ENCODE results near the gene ZNF148. TPM values are rescaled to one million over a fixed set of nuclear protein-coding genes. Genes with fewer than 3 reads are reported as not detected.

ZNF148 gene
- total RNA-seq, 1 experiment from 2014 or later, result 19.7 TPM

DNA sequence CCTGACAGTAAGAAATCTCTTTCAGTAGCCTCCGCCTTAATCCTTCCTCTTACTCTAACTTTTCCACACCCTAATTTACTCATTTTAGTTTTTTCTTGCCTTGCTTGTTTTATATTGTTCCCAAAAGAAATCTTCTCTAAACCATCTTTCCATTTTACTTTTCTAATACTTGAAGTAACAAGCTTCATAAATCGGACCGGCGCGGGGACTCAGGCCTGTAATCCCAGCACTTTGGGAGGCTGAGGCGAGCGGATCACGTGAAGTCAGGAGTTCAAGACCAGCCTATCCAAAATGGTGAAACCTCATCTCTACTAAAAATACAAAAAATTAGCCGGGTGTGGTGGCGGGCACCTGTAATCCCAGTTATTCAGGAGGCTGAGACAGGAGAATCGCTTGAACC is 17.3 kb downstream of the ZNF148 start:
- Mint-ChIP-seq H3K4me1 (peaks cover 13% of the 10 kb centered on the region), H3K9me3 (no peaks in the 10 kb centered on the region), H3K4me3 (peak overlapping the region; percentile 65), H3K36me3 (no peaks in the 10 kb centered on the region), H3K27me3 (ENCODE audit: low read depth) (no peaks in the 10 kb centered on the region), H3K27ac (no peak overlapping the region)
- ChIA-PET POLR2A (interaction anchor here (1.0 kb wide), 1 partner anchor 10 kb away, joined by 4 read pairs; no protein-coding TSS in a partner anchor), CTCF (interaction anchor here (0.5 to 1.2 kb wide), 2 partner anchors 163 to 293 kb away, joined by 4 to 5 read pairs; no protein-coding TSS in a partner anchor)
- ATAC-seq (no peak), DNase-seq (ENCODE audit: low spot score) (no peak)
- TF ChIP-seq ZNF263 (CRISPR knock-in tag; IDR thresholded peaks at IDR 0.05; ENCODE audit: low read depth) (no peak), TP53 (CRISPR knock-in tag; IDR thresholded peaks at IDR 0.05) (no peak), ZNF671 (CRISPR knock-in tag; IDR thresholded peaks at IDR 0.05) (no peak)
- TF ChIP-seq, protein P1, sequence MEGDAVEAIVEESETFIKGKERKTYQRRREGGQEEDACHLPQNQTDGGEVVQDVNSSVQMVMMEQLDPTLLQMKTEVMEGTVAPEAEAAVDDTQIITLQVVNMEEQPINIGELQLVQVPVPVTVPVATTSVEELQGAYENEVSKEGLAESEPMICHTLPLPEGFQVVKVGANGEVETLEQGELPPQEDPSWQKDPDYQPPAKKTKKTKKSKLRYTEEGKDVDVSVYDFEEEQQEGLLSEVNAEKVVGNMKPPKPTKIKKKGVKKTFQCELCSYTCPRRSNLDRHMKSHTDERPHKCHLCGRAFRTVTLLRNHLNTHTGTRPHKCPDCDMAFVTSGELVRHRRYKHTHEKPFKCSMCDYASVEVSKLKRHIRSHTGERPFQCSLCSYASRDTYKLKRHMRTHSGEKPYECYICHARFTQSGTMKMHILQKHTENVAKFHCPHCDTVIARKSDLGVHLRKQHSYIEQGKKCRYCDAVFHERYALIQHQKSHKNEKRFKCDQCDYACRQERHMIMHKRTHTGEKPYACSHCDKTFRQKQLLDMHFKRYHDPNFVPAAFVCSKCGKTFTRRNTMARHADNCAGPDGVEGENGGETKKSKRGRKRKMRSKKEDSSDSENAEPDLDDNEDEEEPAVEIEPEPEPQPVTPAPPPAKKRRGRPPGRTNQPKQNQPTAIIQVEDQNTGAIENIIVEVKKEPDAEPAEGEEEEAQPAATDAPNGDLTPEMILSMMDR (IDR thresholded peaks at IDR 0.05), result no peak

DNA sequence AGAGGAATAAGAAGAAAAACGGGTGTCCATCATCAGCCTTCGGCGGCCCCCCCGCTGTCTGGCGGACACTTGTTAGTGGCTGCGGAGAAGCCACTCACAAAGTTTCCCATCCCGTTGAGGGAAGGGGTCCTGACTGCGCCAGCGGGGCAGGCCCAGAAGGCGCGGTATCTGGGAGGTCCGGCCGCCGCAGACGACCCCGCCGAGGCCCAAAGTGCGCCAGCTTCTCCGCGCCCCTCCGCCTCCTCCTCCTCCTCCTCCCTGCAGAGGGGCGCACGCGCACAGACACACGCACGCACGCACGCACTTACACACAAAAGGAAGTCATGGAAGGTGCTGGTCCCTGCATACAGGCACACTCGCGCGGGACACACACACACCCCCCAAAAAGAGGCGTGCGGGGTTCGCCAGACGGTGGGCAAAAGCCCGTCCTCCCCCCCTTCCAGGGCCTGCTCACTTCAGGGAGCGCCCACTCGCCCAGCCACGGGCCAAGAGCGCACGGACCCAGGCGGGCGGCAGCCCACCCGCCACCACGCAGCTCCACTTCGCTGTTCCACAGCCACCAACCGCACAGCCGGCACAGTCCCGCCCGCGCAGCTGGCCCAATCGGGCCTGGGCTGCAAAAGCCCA is 18.0 kb downstream of the ZNF148 start:
- ChIA-PET POLR2A (interaction anchor here (1.0 kb wide), 1 partner anchor 9 kb away, joined by 4 read pairs; no protein-coding TSS in a partner anchor), CTCF (interaction anchor here (0.5 to 1.4 kb wide), 3 partner anchors 81 to 456 kb away, joined by 3 to 5 read pairs (median 3); no protein-coding TSS in a partner anchor)
- Mint-ChIP-seq H3K27me3 (ENCODE audit: low read depth) (no peaks in the 10 kb centered on the region), H3K4me1 (peaks cover 16% of the 10 kb centered on the region), H3K9me3 (no peaks in the 10 kb centered on the region), H3K36me3 (no peaks in the 10 kb centered on the region), H3K27ac (no peak overlapping the region), H3K4me3 (peak overlapping the region; percentile 65)
- ATAC-seq (peak; percentile 91), DNase-seq (ENCODE audit: low spot score) (peak; percentile 59)
- TF ChIP-seq GABPB1 (CRISPR knock-in tag; IDR thresholded peaks at IDR 0.05) (peak; percentile 53), CREB1 (CRISPR knock-in tag; IDR thresholded peaks at IDR 0.05) (no peak)

DNA sequence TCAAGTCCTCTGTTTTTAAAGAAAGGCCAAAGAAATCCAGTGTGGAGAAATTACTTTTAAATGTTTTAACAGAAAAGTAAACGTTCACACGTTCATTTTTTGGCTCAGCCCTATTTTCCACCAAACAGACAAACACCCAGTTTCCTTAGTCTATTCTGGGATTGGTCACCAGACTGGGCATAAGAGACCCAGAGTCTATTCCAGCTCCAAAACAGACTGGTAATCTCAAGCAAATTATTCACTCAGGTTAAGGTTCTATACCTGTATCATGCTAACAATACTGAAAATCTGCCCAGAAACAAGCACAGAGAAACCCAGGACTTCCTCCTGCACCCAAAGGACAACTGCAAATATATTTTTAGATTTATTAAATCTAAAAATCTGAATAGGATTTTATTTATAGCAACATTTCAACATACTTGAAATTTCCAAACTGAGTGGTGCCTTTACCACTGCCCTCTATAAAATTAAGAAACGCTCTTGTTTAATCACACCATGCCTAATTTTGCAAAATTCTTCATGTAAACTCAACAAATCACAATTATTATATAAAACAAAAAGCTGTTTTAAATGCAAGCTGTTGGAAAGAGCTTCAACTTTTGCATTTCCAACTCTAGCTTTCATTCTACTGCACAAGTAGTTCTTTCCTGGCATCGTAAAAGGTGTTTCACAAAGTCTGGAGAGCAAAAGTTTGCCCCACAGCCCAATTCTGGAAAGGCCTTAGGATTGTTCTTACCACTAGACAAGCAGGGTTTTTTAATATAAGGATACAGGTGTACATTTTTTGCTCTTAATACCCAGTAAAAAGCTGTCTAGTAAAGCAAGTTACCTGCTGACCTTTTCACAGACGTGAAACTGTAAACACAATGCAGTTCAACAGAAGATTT is 18.7 kb downstream of the ZNF148 start:
- Mint-ChIP-seq H3K36me3 (no peaks in the 10 kb centered on the region), H3K9me3 (no peaks in the 10 kb centered on the region; the same call in 1 of the 2 replicates), H3K27me3 (ENCODE audit: low read depth) (no peaks in the 10 kb centered on the region), H3K4me1 (peaks cover 18% of the 10 kb centered on the region), H3K27ac (no peak overlapping the region), H3K4me3 (peak overlapping the region; percentile 65)
- no peak for DNase-seq (ENCODE audit: low spot score)
- ChIA-PET POLR2A (no interaction called here), CTCF (interaction anchor here (1.4 kb wide), 1 partner anchor 455 kb away, joined by 3 read pairs; no protein-coding TSS in a partner anchor)
- no peak for TF ChIP-seq PRRX2 (CRISPR knock-in tag; IDR thresholded peaks at IDR 0.05)
- ATAC-seq, result no peak

DNA sequence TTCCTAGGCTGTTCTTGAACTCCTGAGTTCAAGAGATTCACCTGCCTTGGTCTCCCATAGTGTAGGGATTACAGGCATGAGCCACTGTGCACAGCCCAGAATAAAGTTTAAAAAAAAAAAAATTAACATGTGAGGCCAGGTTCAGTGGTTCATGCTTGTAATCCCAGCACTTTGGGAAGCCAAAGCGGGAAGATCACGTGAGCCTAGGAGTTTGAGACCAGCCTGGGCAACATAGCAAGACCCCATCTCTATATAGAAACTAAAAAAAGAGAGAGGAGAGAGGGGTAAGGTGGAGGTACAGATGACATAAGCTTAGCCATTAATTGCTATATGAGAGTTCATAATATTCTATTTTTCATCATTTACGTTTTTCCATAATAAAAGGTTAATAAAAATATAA is 21.5 kb downstream of the ZNF148 start:
- DNase-seq (ENCODE audit: low spot score) (no peak), ATAC-seq (no peak)
- TF ChIP-seq FOXK1 (CRISPR knock-in tag; IDR thresholded peaks at IDR 0.05) (no peak), MXD4 (CRISPR knock-in tag; IDR thresholded peaks at IDR 0.05; ENCODE audit: borderline replicate concordance) (no peak), ZNF121 (CRISPR knock-in tag; IDR thresholded peaks at IDR 0.05) (peak; percentile 52; the same call in 1 of the 2 replicates)
- TF ChIP-seq, protein P2, sequence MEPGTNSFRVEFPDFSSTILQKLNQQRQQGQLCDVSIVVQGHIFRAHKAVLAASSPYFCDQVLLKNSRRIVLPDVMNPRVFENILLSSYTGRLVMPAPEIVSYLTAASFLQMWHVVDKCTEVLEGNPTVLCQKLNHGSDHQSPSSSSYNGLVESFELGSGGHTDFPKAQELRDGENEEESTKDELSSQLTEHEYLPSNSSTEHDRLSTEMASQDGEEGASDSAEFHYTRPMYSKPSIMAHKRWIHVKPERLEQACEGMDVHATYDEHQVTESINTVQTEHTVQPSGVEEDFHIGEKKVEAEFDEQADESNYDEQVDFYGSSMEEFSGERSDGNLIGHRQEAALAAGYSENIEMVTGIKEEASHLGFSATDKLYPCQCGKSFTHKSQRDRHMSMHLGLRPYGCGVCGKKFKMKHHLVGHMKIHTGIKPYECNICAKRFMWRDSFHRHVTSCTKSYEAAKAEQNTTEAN (CRISPR knock-in tag; IDR thresholded peaks at IDR 0.05), result no peak
- H3K36me3 Mint-ChIP-seq, result peaks cover 7% of the 10 kb centered on the region
- CTCF ChIA-PET, result no interaction called here
- peaks cover 7% of the 10 kb centered on the region for H3K9me3 Mint-ChIP-seq
- peaks cover 22% of the 10 kb centered on the region for H3K4me1 Mint-ChIP-seq
- POLR2A ChIA-PET, result no interaction called here
- H3K4me3 Mint-ChIP-seq, result no peak overlapping the region
- no peak overlapping the region for H3K27ac Mint-ChIP-seq
- H3K27me3 Mint-ChIP-seq (ENCODE audit: low read depth), result no peaks in the 10 kb centered on the region

DNA sequence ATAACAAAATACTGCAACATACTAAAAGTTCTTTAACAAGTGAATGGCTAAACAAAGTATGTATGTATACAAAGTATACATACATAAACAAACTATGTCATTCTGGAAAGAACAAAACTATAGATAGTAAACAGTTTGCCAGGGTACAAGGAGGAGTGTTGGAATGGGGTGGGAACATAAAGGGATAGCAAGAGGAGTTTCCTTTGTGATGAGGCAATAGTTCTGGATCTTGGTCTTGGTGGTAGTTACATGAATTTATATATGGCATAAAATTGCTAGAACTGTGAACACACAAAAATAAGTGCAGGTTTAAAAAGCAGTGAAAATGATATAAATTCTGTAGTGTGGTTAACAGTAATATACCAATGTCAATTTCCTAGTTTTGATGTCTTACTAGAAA is 22.0 kb downstream of the ZNF148 start:
- H3K4me1 Mint-ChIP-seq, result peaks cover 22% of the 10 kb centered on the region
- H3K9me3 Mint-ChIP-seq, result peaks cover 7% of the 10 kb centered on the region
- H3K36me3 Mint-ChIP-seq, result peaks cover 7% of the 10 kb centered on the region
- POLR2A ChIA-PET, result no interaction called here
- H3K4me3 Mint-ChIP-seq, result no peak overlapping the region
- DNase-seq (ENCODE audit: low spot score) (no peak), ATAC-seq (no peak)
- CTCF ChIA-PET, result interaction anchor here (0.5 to 0.9 kb wide), 2 partner anchors 18 kb away, joined by 4 to 5 read pairs; no protein-coding TSS in a partner anchor
- no peaks in the 10 kb centered on the region for H3K27me3 Mint-ChIP-seq (ENCODE audit: low read depth)
- H3K27ac Mint-ChIP-seq, result no peak overlapping the region
- TF ChIP-seq, protein P3, sequence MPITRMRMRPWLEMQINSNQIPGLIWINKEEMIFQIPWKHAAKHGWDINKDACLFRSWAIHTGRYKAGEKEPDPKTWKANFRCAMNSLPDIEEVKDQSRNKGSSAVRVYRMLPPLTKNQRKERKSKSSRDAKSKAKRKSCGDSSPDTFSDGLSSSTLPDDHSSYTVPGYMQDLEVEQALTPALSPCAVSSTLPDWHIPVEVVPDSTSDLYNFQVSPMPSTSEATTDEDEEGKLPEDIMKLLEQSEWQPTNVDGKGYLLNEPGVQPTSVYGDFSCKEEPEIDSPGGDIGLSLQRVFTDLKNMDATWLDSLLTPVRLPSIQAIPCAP (CRISPR knock-in tag; IDR thresholded peaks at IDR 0.05), result no peak
- TF ChIP-seq FOXK1 (CRISPR knock-in tag; IDR thresholded peaks at IDR 0.05), result no peak
- no peak for TF ChIP-seq ETV6 (CRISPR knock-in tag; IDR thresholded peaks at IDR 0.05)
- TF ChIP-seq, protein P4, sequence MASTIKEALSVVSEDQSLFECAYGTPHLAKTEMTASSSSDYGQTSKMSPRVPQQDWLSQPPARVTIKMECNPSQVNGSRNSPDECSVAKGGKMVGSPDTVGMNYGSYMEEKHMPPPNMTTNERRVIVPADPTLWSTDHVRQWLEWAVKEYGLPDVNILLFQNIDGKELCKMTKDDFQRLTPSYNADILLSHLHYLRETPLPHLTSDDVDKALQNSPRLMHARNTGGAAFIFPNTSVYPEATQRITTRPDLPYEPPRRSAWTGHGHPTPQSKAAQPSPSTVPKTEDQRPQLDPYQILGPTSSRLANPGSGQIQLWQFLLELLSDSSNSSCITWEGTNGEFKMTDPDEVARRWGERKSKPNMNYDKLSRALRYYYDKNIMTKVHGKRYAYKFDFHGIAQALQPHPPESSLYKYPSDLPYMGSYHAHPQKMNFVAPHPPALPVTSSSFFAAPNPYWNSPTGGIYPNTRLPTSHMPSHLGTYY (CRISPR knock-in tag; IDR thresholded peaks at IDR 0.05), result no peak
- no peak for TF ChIP-seq ZNF396 (CRISPR knock-in tag; IDR thresholded peaks at IDR 0.05; ENCODE audit: borderline replicate concordance)
- no peak for TF ChIP-seq SMAD3 (CRISPR knock-in tag; IDR thresholded peaks at IDR 0.05; ENCODE audit: borderline replicate concordance)
- TF ChIP-seq, protein P5, sequence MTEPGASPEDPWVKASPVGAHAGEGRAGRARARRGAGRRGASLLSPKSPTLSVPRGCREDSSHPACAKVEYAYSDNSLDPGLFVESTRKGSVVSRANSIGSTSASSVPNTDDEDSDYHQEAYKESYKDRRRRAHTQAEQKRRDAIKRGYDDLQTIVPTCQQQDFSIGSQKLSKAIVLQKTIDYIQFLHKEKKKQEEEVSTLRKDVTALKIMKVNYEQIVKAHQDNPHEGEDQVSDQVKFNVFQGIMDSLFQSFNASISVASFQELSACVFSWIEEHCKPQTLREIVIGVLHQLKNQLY (CRISPR knock-in tag; IDR thresholded peaks at IDR 0.05), result no peak
